Stomach (tissue), 9 donors: ENCODE results near the gene ZNF680. TPM values are rescaled to one million over a fixed set of nuclear protein-coding genes. Genes with fewer than 3 reads are reported as not detected.

Experiments used
- DNase-seq, 2 donors: peaks; one replicate each; pipeline versions ENCODE4 v3.0.0 to v3.0.0-alpha.2; 2013 to 2019
- H3K27ac ChIP-seq, 5 donors: fragments of 200-600 bp in 4 of 5; sonication (generic) in 4 of 5; one replicate each; pipeline ENCODE4 v1.5.1; 2013 to 2019; ENCODE audit warnings: mild to moderate bottlenecking in 1 of 5, moderate library complexity in 1 of 5
- H3K27me3 ChIP-seq, 3 donors: fragments of 200-600 bp; sonication (generic); one replicate each; pipeline ENCODE4 v1.5.1; 2017 to 2019; ENCODE audit warnings: mixed run types in 1 of 3
- H3K36me3 ChIP-seq, 4 donors: fragments of 200-600 bp; sonication (generic); 1 replicate in 3 of 4; 2 replicates in 1 of 4; pipeline ENCODE4 v1.5.1; 2016 to 2019
- H3K4me1 ChIP-seq, 4 donors: fragments of 200-600 bp; sonication (generic); one replicate each; pipeline ENCODE4 v1.5.1; 2016 to 2019
- H3K4me3 ChIP-seq, 4 donors: fragments of 200-600 bp; sonication (generic) in 3 of 4; one replicate each; pipeline ENCODE4 v1.5.1; 2016 to 2019; ENCODE audit warnings: mild to moderate bottlenecking in 1 of 4
- H3K9me3 ChIP-seq, 4 donors: fragments of 200-600 bp; sonication (generic); one replicate each; pipeline ENCODE4 v1.5.1; 2016 to 2019
- POLR2A ChIP-seq, 4 donors: fragments of 450-650 bp; IDR thresholded peaks; one replicate each; pipeline ENCODE4 v1.6.1; 2016; ENCODE audit warnings: antibody characterized with exemption in 4 of 4, control low read depth in 2 of 4, mild to moderate bottlenecking in 1 of 4, moderate library complexity in 1 of 4
- POLR2AphosphoS5 ChIP-seq, 3 donors: sonication (generic); formaldehyde crosslinking; IDR thresholded peaks; one replicate each; pipeline ENCODE4 v1.6.1; 2016; ENCODE audit warnings: antibody characterized with exemption in 3 of 3
- WGBS, 5 donors: extraction: QIAGEN DNeasy Blood & Tissue Kit in 3 of 5; methylation state at CpG; one replicate each; pipeline versions ENCODE4 v1.1.5 to v1.1.7; 2013 to 2018; 5-methylcytosine and 5-hydroxymethylcytosine counted together
- intact Hi-C: fragments of 100-400 bp; cut with DNase I; formaldehyde crosslinking; loops from one replicate; pipeline ENCODE4 v1.15.1; 2023; ENCODE audit warnings: low total_unique reads
- polyA plus RNA-seq, 3 donors: library from polyadenylated mRNA; stranded (reverse); fragments of 200-250 nt; gene quantifications; one replicate each; pipeline ENCODE4 v1.2.3, GENCODE V29; 2013
- total RNA-seq, 5 donors: library from RNA; depleted of rRNA; stranded (reverse); fragments of >200 nt; gene quantifications; one replicate each; pipeline versions ENCODE4 v1.1.0 to v1.2.3, GENCODE V29; 2014 to 2016
- donor health status: healthy with polysubstance abuse.
- donor health status: Bipolar disorder and iron deficiency.
- donor health status: healthy.

The ZNF680 gene
- total and polyA plus RNA-seq, 8 donors, result 3.8 to 41.1 (median 7.6) TPM

DNA sequence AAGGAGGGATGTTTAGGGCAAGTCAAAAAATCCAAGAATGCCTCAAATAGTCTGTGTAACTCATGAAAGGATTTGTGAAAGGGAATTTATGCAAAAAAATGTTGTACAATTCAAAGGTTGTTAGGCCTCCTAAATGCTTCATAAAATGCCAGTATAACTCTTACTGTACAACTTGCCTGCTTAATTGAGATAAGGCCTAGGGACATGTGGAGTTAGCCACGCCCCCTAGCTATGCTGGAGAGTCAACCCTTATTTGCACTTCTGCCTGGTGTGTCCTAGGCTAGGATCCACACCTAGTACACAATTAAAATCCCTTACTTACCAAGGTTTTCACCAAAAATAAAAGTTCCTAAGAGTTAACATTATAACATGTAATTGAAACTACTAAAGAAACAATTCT lies 77.2 kb downstream of the ZNF680 start:
- DNase-seq, result no peak
- WGBS, 5 donors, result 14 to 33% (median 26%) methylated on average over 1 of the region's 1 CpG
- peaks cover 0 to 47% (median 22%) of the 10 kb centered on the region in 4 donors for H3K9me3 ChIP-seq
- no peak overlapping the region for H3K4me3 ChIP-seq
- no peak overlapping the region for H3K27ac ChIP-seq
- intact Hi-C loops, result loop anchor here (10.0 kb wide), 1 partner anchor 109 kb away; no protein-coding TSS in a partner anchor
- no peaks in the 10 kb centered on the region for H3K27me3 ChIP-seq
- no peaks in the 10 kb centered on the region for H3K36me3 ChIP-seq
- no peak for TF ChIP-seq POLR2A (IDR thresholded peaks at IDR 0.05)
- TF ChIP-seq POLR2AphosphoS5 (IDR thresholded peaks at IDR 0.05), result no peak
- no peaks in the 10 kb centered on the region for H3K4me1 ChIP-seq

Other genes starting within 250 kb of the ZNF680 start
- gene ZNF736, start 249.1 kb downstream of the ZNF680 start, total RNA-seq, result 10 to 100 TPM in 3 of 5 donors, 1 to 10 TPM in 2; 4.0 to 50.7 (median 15.6) TPM
- gene ZNF736, start 249.1 kb downstream of the ZNF680 start, polyA plus RNA-seq, result 1 to 10 TPM in 2 of 3 donors, under 1 TPM in 1; 0.46 to 3.0 (median 1.4) TPM
- gene ZNF107, start 103.1 kb upstream of the ZNF680 start, total RNA-seq, result 1 to 10 TPM; 3.2 to 9.2 (median 5.1) TPM
- 1 to 10 TPM in 2 of 3 donors, under 1 TPM in 1; 0.92 to 1.9 (median 1.2) TPM for gene ZNF107, start 103.1 kb upstream of the ZNF680 start, polyA plus RNA-seq
- gene ZNF138, start 231.4 kb upstream of the ZNF680 start, total RNA-seq, result 10 to 100 TPM in 3 of 5 donors, 1 to 10 TPM in 2; 1.8 to 35.6 (median 18.0) TPM
- gene ZNF138, start 231.4 kb upstream of the ZNF680 start, polyA plus RNA-seq, result 1 to 10 TPM; 4.5 to 9.6 (median 5.1) TPM